DND-41 (cell line): ENCODE results near the gene COPA.

Source experiments
- CTCF ChIP-seq: IDR thresholded peaks from 2 replicates; pipeline ENCODE4 v1.5.1; 2012; ENCODE audit warnings: borderline replicate concordance, low read length, moderate library complexity, mild to moderate bottlenecking; ENCODE audit not compliant: poor library complexity, severe bottlenecking; ENCODE audit errors: extremely low read depth
- EZH2 ChIP-seq: IDR thresholded peaks from 3 replicates; pipeline ENCODE4 v1.6.1; 2012; ENCODE audit warnings: borderline replicate concordance, low read depth, mild to moderate bottlenecking, moderate library complexity, low read length, inconsistent platforms; ENCODE audit not compliant: severe bottlenecking

GRCh38 chr1:160308451-160309184, 34.4 kb downstream of the COPA start:
- TF ChIP-seq EZH2 = no peak
- no peak for TF ChIP-seq CTCF
